HG02840 (cell line): ENCODE results near the gene USP47.

Source experiments
- ATAC-seq: cut with Tn5 transposase; IDR thresholded peaks from one replicate; pipeline ENCODE4 v1.9.1; 2021; ENCODE audit warnings: mild to moderate bottlenecking, moderate library complexity, moderate number of reproducible peaks; ENCODE audit not compliant: unreplicated experiment, low FRiP score

Gene USP47

GRCh38 chr11:11963842-11964773 lies 122.3 kb downstream of the USP47 start:
- ATAC-seq, result no peak

GRCh38 chr11:11964774-11965150 lies 123.0 kb downstream of the USP47 start:
- no peak for ATAC-seq

- no peak for ATAC-seq
These were observed 123.4 kb downstream of the USP47 start for GRCh38 chr11:11965192-11965591.

GRCh38 chr11:11965656-11966353 lies 124.0 kb downstream of the USP47 start:
- no peak for ATAC-seq

- ATAC-seq, result no peak
These were observed 124.6 kb downstream of the USP47 start for GRCh38 chr11:11966354-11966741.

- peak; percentile 69 for ATAC-seq
These were observed 125.3 kb downstream of the USP47 start for GRCh38 chr11:11966826-11967668.

GRCh38 chr11:11967669-11968510 lies 126.1 kb downstream of the USP47 start:
- ATAC-seq, result no peak

- no peak for ATAC-seq
These were observed 126.9 kb downstream of the USP47 start for GRCh38 chr11:11968511-11969280.

- ATAC-seq, result no peak
These were observed 127.8 kb downstream of the USP47 start for GRCh38 chr11:11969380-11970215.

- no peak for ATAC-seq
These were observed 128.8 kb downstream of the USP47 start for GRCh38 chr11:11970556-11970955.

GRCh38 chr11:11971906-11972547 lies 130.3 kb downstream of the USP47 start:
- no peak for ATAC-seq

- no peak for ATAC-seq
These were observed 131.1 kb downstream of the USP47 start for GRCh38 chr11:11972730-11973341.

- ATAC-seq, result no peak
These were observed 131.6 kb downstream of the USP47 start for GRCh38 chr11:11973361-11973800.

- ATAC-seq, result no peak
These were observed 132.1 kb downstream of the USP47 start for GRCh38 chr11:11973866-11974265.

GRCh38 chr11:11975201-11976092 lies 133.7 kb downstream of the USP47 start:
- no peak for ATAC-seq

GRCh38 chr11:11976481-11977127 lies 134.8 kb downstream of the USP47 start:
- ATAC-seq, result no peak
